GM18867 (cell line): ENCODE results near the gene RPN1.
"Not testable (repeated sequence)": the region's sequence is repeated elsewhere in the genome, so short reads cannot be mapped to it uniquely, and the experiment has no call there.

Experiments used
- ATAC-seq: cut with Tn5 transposase; IDR thresholded peaks from one replicate; pipeline ENCODE4 v1.9.1; 2021; ENCODE audit warnings: mild to moderate bottlenecking, moderate library complexity; ENCODE audit not compliant: unreplicated experiment

RPN1 gene

GRCh38 chr3:128650096-128651050 is at the start of gene RPN1:
RPN1 (minus strand) TSS chr3:128650818; CDS start chr3:128650800, 18 bp downstream.
- ATAC-seq: peak; percentile 92

GRCh38 chr3:128698211-128699047 is 47.8 kb upstream of the RPN1 start:
- no peak for ATAC-seq

- no peak for ATAC-seq
Measured at GRCh38 chr3:128697341-128697740, 46.7 kb upstream of the RPN1 start.

GRCh38 chr3:128693696-128694095 is 43.1 kb upstream of the RPN1 start:
- ATAC-seq: no peak

- ATAC-seq: no peak
Measured at GRCh38 chr3:128689060-128689459, 38.4 kb upstream of the RPN1 start.

- ATAC-seq: no peak
Measured at GRCh38 chr3:128686465-128686864, 35.8 kb upstream of the RPN1 start.

GRCh38 chr3:128684986-128685726 is 34.5 kb upstream of the RPN1 start:
- ATAC-seq: no peak

- no peak for ATAC-seq
Measured at GRCh38 chr3:128683957-128684356, 33.3 kb upstream of the RPN1 start.

- ATAC-seq: no peak
Measured at GRCh38 chr3:128681369-128681829, 30.8 kb upstream of the RPN1 start.

GRCh38 chr3:128680603-128681368 is 30.2 kb upstream of the RPN1 start:
- peak; percentile 94 for ATAC-seq

- ATAC-seq: no peak
Measured at GRCh38 chr3:128679338-128679737, 28.7 kb upstream of the RPN1 start.

- ATAC-seq: not testable (repeated sequence)
Measured at GRCh38 chr3:128675802-128676201, 25.2 kb upstream of the RPN1 start.

GRCh38 chr3:128674161-128674784 is 23.7 kb upstream of the RPN1 start:
- no peak for ATAC-seq

- no peak for ATAC-seq
Measured at GRCh38 chr3:128667641-128668040, 17.0 kb upstream of the RPN1 start.

- no peak for ATAC-seq
Measured at GRCh38 chr3:128665362-128666021, 14.9 kb upstream of the RPN1 start.

- ATAC-seq: no peak
Measured at GRCh38 chr3:128663151-128663550, 12.5 kb upstream of the RPN1 start.

- ATAC-seq: no peak
Measured at GRCh38 chr3:128655531-128655930, 4.9 kb upstream of the RPN1 start.

GRCh38 chr3:128653993-128654805 is 3.6 kb upstream of the RPN1 start:
- ATAC-seq: not testable (repeated sequence)
